ENCODE measurements around the gene NIT1.

DNA sequence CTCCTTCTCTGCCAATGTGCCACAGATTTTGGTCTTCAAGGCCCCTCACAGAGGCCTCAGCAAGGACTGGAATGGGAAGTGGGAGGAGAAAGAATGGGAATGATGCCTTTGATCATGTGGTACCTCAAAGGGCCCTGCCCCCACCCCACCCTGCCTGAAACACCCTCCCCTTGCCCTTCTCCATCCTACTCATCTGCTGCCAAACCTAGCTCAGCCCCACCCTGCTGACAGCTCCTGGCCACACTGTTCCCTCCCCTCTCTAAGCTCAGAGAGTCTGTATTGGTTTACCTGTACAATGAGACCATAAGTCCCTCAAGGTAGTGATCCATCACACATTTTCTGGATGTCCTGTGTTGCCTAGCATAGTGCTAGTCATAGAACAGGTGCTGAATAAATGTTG lies 41.5 kb upstream of the NIT1 start:
- TF ChIP-seq ATF2 (IDR thresholded peaks at IDR 0.05; ENCODE audit: low read length) (no peak), ZNF207 (IDR thresholded peaks at IDR 0.05; ENCODE audit: borderline replicate concordance) (no peak), IKZF1 (conservative IDR thresholded peaks at IDR 0.05) (no peak), CTCF (IDR thresholded peaks at IDR 0.05 in 2 of 3, conservative IDR thresholded peaks at IDR 0.05 in 1 of 3; ENCODE audit: control insufficient read depth in 2 of 3, extremely low read depth in 1 of 3, insufficient read depth in 1 of 3, low read depth in 3 of 3, low read length in 3 of 3) (no peak), YY1 (IDR thresholded peaks at IDR 0.05; ENCODE audit: low read depth, low read length) (no peak), SMC3 (IDR thresholded peaks at IDR 0.05; ENCODE audit: borderline replicate concordance, low read length) (no peak)
- TF ChIP-seq, protein P1, sequence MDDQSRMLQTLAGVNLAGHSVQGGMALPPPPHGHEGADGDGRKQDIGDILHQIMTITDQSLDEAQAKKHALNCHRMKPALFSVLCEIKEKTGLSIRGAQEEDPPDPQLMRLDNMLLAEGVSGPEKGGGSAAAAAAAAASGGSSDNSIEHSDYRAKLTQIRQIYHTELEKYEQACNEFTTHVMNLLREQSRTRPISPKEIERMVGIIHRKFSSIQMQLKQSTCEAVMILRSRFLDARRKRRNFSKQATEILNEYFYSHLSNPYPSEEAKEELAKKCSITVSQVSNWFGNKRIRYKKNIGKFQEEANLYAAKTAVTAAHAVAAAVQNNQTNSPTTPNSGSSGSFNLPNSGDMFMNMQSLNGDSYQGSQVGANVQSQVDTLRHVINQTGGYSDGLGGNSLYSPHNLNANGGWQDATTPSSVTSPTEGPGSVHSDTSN (IDR thresholded peaks at IDR 0.05; ENCODE audit: insufficient replicate concordance, low read depth, low read length), result no peak

Data from GM12878 (cell line).